Subcutaneous adipose tissue (tissue), 4 donors: ENCODE measurements around the gene VAMP8. TPM values are rescaled to one million over a fixed set of nuclear protein-coding genes. Genes with fewer than 3 reads are reported as not detected.

Source experiments
- total RNA-seq, 4 donors: library from RNA; depleted of rRNA; stranded (reverse); fragments of >200 nt; gene quantifications; one replicate each; pipeline ENCODE4 v1.1.0, GENCODE V29; 2016
- TF ChIP-seq, protein P1 (sequence below): fragments of 450-650 bp; IDR thresholded peaks from one replicate; pipeline ENCODE4 v1.5.1; 2016; ENCODE audit warnings: low read depth, mild to moderate bottlenecking, control low read depth, antibody characterized with exemption, moderate library complexity

The VAMP8 gene
- total RNA-seq, 4 donors from 2014 or later = 6.2 to 140 (median 34.8) TPM

DNA sequence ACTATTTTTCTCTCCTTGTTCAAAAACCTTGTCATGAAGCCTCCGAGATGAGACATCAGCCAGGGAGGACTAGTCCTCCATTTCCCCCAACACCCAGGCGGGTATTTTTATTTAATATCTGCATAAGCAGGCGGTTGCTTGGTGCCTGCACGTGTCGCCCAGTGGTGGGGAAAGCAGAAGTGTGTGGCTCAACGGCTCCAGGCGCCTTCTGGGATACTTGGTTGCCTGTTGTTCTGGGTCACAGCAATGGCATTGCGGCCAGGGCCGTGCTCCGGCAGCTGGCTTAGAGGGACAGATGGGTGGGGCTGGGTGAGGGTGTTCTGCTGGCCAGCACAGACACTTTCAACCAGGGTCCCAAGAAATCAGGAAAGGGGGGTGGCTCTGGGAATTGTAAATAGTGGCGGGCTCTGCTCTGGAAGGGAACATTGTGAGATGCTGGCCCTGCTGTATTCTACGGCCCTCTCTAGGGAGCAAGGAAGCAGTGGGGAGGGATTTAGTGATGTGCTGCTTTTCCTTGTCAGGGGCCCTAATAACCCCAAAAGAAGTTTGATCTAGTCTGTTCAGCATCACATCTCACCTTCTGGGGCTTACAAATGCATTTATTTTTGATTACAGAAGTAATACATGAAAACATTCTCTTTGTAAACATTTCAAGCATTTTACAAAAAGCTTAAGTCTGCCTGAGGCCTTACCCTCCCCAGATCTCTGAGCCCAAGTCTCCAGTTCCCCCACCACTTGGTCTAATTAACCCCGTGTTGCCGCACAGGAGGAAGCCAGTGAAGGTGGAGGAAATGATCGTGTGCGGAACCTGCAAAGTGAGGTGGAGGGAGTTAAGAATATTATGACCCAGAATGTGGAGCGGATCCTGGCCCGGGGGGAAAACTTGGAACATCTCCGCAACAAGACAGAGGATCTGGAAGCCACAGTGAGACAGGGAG lies 1.1 kb downstream of the VAMP8 start:
- TF ChIP-seq, protein P1, sequence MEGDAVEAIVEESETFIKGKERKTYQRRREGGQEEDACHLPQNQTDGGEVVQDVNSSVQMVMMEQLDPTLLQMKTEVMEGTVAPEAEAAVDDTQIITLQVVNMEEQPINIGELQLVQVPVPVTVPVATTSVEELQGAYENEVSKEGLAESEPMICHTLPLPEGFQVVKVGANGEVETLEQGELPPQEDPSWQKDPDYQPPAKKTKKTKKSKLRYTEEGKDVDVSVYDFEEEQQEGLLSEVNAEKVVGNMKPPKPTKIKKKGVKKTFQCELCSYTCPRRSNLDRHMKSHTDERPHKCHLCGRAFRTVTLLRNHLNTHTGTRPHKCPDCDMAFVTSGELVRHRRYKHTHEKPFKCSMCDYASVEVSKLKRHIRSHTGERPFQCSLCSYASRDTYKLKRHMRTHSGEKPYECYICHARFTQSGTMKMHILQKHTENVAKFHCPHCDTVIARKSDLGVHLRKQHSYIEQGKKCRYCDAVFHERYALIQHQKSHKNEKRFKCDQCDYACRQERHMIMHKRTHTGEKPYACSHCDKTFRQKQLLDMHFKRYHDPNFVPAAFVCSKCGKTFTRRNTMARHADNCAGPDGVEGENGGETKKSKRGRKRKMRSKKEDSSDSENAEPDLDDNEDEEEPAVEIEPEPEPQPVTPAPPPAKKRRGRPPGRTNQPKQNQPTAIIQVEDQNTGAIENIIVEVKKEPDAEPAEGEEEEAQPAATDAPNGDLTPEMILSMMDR = no peak

DNA sequence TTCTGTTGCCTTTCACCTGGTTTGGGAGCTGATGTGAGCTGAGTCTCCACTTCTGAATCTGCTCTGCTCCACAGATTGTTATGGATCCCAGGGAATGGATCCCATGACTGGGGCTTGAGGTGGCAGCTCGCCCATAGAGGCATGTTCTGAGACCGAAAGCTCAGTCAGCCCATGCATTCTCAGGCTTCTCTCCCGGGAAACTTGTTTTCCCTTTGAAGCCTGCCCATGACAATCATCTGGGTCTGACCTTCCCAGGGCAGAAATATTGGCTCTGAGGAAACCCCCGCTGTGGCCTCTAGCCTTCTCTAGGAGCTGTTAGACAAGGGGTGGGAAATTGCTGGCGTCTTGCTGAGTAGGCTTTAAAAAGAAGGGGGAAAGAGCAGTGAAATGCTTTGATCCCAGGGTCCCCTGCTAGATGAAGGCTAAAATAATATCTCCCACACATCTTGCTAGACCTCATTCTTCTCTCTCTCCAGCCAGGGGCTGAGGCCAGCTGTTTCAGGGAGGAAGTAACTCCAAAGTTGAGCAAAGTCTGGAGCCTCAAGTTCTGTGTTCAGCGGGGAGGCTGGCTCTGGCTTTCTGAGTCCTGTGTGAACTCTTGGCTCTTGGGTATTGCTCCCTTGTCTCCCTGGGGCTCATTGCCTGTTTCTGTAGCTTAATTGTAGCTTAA lies 2.0 kb downstream of the VAMP8 start:
- TF ChIP-seq, protein P1 = no peak

DNA sequence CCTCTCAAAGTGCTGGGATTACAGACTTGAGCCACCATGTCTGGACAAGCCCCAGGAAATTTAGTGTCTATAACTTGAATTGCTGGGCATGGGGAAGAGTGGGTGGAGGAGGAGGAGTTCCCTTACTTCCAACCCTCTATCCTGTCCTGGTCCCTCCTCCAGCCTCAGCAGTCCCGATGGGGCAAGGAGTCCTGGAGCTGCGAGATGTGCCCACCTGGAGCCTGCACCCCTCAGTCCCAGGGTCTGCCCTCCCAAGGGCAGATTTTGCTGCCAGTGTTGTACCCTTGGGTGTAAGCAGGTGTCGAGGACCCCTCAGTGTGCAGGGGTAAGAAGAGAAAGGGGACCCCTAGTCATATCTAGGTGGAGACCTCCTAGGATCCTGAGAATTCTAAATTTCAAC lies 2.8 kb downstream of the VAMP8 start:
- TF ChIP-seq, protein P1 = no peak

DNA sequence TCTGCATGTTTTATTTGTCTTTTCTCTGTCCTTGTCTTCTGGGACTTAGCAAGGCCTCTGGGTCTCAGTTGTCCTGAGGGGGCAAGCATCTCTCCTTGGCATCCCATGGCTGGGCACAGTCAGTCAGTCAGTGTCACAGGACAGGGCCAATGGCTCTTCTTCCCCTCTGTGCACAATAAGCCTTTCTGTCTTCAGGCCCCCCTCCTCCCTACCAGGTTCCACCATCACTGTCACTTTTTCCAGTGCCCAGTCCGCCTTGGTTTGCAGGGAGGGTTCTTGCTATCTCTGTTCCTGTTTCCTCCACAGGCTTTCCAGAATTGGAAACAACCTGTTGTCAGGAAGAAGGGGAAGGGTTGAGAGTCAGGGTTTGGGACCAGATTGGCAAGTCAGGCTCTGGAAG lies 5.1 kb downstream of the VAMP8 start:
- TF ChIP-seq, protein P1 = no peak

DNA sequence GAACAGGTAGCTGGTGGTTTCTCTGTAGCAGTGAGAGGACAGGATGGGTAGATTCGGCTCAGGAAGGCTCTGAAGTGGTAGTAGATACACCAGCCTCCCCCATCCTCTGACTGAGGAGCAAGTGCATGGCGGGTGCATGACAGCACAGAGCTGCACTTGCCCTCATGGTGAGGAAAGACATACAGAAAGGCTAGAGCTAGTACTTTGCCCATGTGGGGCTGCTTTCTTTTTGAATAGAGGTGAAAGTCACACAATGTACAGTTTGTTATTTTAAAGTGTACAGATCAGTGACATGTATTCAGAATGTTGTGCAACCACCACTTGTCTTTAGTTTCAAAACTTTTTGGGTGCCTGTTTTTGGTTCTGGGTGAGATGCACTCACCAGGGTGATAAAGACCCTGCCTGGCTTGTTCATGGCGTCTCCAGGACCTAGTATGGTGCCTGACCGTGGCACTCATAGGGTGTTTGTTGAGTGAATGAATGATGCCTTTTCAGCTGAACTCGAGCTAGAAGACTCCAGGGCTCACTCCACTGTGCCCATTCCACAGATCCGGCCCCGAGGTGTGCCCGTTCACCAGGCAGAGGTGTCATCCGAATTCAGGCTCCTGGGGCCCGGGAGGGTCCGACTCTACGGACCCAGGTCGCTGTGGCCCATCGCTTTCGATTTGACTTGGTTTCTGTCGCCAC lies 6.4 kb downstream of the VAMP8 start:
- TF ChIP-seq, protein P1 = no peak

DNA sequence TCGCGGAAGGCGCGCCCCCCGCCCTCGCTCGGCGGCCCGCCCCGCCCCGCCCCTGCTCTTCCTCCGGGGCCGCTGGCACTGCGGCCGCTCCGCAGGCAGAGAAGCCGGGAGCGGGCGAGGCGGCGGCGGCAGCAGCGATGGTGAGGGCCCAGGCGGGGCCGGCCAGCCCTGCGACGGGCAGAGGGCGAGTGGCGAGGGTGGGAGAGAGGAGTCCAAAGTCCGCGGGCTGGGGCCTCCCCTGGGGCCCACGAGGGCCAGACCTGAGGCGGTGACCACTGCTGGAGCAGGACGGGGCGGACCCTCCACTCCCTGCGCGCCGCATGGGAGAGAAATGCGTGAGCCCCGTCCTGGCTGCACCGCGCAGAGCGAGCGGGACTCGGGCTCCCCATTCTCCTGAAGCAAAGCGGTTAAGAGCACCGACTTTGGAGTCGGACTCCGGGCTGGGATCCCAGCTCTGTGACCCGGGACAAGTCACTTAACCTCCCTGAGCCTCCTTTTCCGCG lies 7.0 kb downstream of the VAMP8 start, which contains the start of gene VAMP5:
Gene VAMP5, plus strand, starts transcription at position 78 of the 503 bp plus-strand sequence. Its CDS starts 60 bp downstream, at position 138.
- TF ChIP-seq, protein P1 = no peak
